GM18511 (cell line): ENCODE data around the gene CALML3.
"Not testable (repeated sequence)": the region's sequence is repeated elsewhere in the genome, so short reads cannot be mapped to it uniquely, and the experiment has no call there.

Source experiments
- ATAC-seq: cut with Tn5 transposase; IDR thresholded peaks from one replicate; pipeline ENCODE4 v1.9.1; 2021; ENCODE audit warnings: mild to moderate bottlenecking, moderate library complexity; ENCODE audit not compliant: unreplicated experiment

Gene CALML3

DNA sequence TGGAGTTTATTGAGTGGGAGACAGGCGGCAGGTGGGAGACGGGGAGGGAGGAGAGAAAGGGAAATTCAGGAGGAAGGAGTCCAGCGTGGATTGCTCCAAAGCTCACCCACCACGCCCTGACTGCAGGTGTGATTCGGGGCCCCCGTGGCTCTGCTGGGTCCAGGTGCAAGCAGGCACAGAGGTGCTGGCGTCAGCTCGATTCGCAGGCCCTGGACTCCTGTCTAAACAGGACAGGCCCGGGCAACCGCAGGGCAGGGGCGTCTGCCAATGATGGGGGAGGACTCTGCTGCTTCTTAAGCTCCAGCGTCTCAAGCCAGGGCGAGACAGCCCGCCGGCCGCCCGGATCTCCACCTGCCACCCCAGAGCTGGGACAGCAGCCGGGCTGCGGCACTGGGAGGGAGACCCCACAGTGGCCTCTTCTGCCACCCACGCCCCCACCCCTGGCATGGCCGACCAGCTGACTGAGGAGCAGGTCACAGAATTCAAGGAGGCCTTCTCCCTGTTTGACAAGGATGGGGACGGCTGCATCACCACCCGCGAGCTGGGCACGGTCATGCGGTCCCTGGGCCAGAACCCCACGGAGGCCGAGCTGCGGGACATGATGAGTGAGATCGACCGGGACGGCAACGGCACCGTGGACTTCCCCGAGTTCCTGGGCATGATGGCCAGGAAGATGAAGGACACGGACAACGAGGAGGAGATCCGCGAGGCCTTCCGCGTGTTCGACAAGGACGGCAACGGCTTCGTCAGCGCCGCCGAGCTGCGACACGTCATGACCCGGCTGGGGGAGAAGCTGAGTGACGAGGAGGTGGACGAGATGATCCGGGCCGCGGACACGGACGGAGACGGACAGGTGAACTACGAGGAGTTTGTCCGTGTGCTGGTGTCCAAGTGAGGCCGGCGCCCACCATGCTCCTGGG, at the start of gene CALML3:
CALML3 (plus strand) TSS at position 321 of the 920 bp plus-strand sequence; CDS start at position 446, 125 bp downstream.
- ATAC-seq, result no peak

GRCh38 chr10:5475088-5475487, 49.7 kb upstream of the CALML3 start:
- ATAC-seq, result not testable (repeated sequence)

GRCh38 chr10:5475974-5476807, 48.6 kb upstream of the CALML3 start:
- not testable (repeated sequence) for ATAC-seq

- ATAC-seq, result no peak
Measured at GRCh38 chr10:5476918-5477525, 47.7 kb upstream of the CALML3 start.

GRCh38 chr10:5477948-5478693, 46.6 kb upstream of the CALML3 start:
- no peak for ATAC-seq

DNA sequence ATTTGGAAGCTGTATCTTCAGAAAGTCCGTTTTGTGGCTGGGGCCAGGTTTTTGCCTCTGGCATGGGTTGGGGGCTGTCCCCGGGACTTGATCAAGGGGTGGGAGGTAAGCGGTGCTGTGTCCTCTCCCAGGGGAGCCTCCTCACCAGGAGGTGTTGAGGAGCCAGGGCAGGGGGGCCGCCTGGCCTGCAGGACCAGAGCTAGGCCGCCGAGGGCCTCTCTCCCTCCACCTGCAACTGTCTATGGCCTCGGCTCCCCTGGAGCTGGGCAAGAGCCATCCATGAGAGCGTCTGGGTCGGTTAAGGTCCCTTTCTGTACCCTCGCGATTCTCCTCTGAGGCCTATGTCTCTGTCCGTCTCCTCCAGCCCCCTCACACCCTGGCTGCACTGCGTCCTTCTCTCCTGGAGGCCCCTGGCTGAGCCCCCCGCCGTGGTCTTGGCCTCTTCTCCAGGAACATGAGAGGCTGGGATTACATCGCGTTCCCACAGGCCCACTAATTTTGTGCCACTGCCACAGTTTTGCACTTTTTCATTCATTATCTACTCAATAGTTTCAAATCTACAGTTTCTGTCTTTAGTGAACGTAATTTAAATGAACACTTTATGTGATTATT, 46.0 kb upstream of the CALML3 start:
- no peak for ATAC-seq

DNA sequence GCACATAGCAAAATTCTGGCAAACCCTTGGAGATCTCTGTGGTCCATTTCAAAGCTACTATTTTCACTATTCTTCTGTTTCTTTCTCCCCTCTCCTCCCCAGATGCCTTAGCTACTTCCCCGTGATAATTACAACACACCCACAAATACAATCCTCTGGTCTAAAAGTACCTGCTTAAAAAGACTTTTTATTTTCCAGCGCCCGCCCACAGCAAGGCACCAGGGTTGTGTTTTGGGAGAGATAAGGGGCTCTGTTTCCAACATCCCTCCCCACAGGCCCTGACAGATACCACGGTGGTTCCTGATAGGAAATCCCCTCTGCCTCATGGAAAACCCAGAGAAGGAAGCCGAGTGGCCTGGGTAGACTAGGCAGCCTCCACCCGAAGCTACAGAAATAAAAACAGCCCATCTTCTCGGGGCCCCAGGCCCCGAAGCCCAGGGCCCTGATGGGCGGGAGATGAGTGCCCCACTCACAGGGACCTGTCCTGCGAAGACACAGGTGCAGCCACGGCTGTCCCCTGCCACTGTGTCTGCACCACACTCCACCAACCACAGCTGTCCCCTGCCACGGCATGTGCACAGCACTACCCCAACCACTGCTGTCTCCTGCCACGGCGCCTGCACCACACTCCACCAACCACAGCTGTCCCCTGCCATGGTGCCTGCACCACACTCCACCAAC, 45.1 kb upstream of the CALML3 start:
- no peak for ATAC-seq

GRCh38 chr10:5480162-5480941, 44.4 kb upstream of the CALML3 start:
- no peak for ATAC-seq

- no peak for ATAC-seq
Measured at GRCh38 chr10:5481121-5481520, 43.6 kb upstream of the CALML3 start.

- ATAC-seq, result no peak
Measured at GRCh38 chr10:5482016-5482415, 42.7 kb upstream of the CALML3 start.

GRCh38 chr10:5484205-5484604, 40.6 kb upstream of the CALML3 start:
- ATAC-seq, result no peak

- ATAC-seq, result no peak
Measured at GRCh38 chr10:5485290-5485689, 39.5 kb upstream of the CALML3 start.

DNA sequence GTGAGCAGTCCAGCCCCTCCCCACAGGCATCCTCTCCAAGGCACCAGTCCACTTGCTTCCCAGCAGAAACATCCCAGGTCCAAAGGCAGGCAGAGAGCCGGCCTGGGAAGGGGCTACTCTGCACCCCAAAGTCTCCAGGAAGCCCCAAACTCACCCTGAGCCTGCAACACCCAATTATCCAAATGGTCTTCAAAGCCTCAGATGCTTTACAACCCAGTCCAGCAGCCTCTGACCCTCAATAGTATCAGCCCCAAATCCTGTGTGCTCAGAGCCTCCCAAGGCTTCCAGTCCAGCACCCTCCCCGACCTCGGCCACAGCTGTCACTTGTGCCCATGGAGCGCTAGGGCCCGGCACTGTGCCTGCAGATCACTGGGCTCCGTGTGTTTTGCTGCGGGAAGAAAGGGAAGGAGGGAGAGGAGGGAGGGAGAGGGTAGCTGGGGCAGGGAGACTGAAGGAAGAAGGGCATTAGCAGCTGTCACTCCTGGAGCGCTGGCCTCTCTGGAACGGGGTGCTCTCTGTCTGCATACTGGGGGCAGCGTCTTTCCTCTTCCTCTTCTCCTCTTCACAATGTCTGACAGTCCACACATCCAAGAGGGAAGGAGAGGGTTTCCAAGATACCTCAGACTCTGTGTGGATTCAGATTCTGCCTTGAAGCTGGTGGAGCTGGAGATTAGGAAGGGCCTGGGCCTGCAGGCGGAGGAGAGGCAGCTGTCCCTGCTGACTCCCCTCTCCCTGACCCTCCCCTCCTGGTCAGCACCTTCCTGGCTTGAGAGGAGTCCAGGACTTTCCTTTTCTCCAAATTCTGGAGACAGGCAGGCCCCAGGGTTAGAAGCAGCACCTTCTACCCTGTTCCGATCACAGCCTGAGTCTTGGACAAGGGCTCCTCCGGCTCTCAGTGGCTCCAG, 38.6 kb upstream of the CALML3 start:
- ATAC-seq, result no peak

DNA sequence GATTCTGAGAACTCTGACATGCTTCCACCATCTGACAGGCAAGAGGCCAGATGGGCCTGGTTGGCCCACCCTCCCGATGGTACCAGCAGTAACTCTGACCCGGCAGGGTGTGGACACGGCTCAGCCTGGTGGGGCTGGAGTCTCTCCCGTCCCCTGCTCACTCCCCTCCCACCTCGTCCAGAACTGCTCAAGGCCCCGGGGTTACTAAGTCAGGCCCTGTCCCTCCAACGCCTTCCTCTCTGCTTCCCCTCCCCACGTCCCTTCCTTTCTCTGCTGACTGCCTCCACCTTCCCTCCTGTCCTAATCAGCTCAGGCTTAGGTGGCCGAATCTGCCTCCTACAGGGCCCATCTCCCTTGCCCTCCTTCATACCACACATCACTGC, 37.9 kb upstream of the CALML3 start:
- no peak for ATAC-seq

DNA sequence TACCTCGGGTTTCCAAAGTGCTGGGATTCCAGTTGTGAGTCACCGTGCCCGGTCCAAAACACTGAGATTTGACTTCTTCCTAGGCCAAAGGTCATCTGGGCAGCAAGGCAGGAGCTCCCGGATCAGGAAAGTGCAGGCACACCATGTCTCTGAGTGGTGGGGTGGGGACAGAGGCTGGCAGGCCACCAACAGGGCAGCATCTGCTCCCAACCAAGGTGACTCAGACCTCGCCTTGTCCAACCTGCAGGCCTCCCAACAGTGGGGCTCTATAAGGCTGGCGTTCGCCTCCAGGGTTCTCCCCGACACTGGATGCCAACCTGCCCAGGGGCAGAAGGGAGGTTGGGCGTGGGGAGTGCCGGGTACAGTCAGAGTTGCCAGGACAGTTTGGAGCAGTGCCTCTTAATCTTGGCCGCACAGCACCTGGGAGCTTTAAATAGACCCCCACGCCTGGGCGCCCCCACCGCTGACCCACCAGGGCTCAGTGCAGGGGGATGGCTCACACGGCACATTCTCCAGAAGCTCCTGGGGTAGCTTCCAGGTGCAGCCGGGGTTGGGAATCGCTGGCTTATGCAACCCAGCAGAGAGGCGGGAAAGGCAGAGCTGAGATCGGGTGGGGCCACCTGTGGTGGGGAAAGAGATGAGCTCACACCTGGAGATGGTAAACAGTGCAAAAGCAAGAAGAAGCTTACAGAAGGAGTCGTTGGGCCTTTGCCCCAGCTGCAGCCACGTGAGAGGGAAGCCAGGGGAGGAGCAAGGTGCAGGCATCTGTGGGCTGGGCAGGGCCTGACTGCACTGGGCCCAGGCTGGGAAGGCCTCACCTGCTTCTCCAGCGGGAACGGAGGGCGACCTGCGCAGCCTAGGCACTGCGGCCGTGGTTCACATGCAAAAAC, 36.2 kb upstream of the CALML3 start:
- no peak for ATAC-seq

DNA sequence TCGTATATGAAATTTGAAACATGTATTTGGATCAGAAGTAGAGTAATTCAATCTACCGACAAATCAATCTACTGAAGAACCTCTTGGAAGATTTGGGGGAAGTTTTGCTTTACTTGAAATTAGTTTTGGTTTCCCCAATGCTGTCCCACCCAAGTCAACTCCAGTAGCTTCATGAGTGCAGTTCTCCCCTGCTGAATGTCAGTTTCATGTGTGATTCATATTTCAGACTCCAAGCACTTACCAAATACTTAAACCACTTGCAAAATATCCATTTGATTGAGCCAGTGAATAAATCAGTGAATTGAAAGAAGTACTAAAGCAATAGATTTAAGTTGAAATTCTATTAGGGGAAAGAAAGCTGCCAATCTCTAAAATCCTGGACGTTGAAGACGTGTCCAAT, 34.7 kb upstream of the CALML3 start:
- ATAC-seq, result no peak
